CD4-positive, alpha-beta memory T cell (primary cell): ENCODE measurements around the gene CPNE2. TPM values are rescaled to one million over a fixed set of nuclear protein-coding genes. Genes with fewer than 3 reads are reported as not detected.

Source experiments
- CTCF ChIA-PET: fragments of 350-600 bp; sonication (Branson Sonifier 250); formaldehyde crosslinking; loops from one replicate; lab custom pipeline; 2021; ENCODE audit warnings: inconsistent platforms; ENCODE audit not compliant: partially characterized antibody; lab: Charles Lee
- POLR2A ChIA-PET: fragments of 350-600 bp; sonication (Branson Sonifier 250); formaldehyde crosslinking; loops from one replicate; lab custom pipeline; 2021; ENCODE audit not compliant: partially characterized antibody; lab: Charles Lee
- DNase-seq, 5 donors: peaks; one replicate each; pipeline versions ENCODE4 v3.0.0 to v3.0.0-alpha.2; 2020 to 2022; ENCODE audit warnings: mixed read lengths in 1 of 5
- H3K27ac ChIP-seq: one replicate; pipeline ENCODE4 v1.7.0; 2013; ENCODE audit warnings: low read depth, low read length
- H3K27me3 ChIP-seq: 2 replicates; pipeline ENCODE4 v1.7.0; 2013; ENCODE audit warnings: mild to moderate bottlenecking, low read length, moderate library complexity; ENCODE audit not compliant: insufficient read depth
- H3K36me3 ChIP-seq: 2 replicates; pipeline ENCODE4 v1.7.0; 2013; ENCODE audit warnings: mild to moderate bottlenecking, low read length, moderate library complexity; ENCODE audit not compliant: insufficient read depth
- H3K4me1 ChIP-seq: 2 replicates; pipeline ENCODE4 v1.7.0; 2013; ENCODE audit warnings: mild to moderate bottlenecking, low read length, moderate library complexity; ENCODE audit not compliant: insufficient read depth
- H3K4me3 ChIP-seq, 2 donors: one replicate each; pipeline ENCODE4 v1.7.0; 2013; ENCODE audit warnings: low read length in 2 of 2, mild to moderate bottlenecking in 1 of 2
- H3K9me3 ChIP-seq, 2 donors: one replicate each; pipeline ENCODE4 v1.7.0; 2013; ENCODE audit warnings: low read length in 2 of 2, control low read depth in 1 of 2; ENCODE audit not compliant: control insufficient read depth in 1 of 2
- H3K27ac Mint-ChIP-seq, 7 donors: one replicate each; pipeline ENCODE4 v1.8.0; 2020 to 2021; ENCODE audit warnings: mixed read lengths in 7 of 7, mild to moderate bottlenecking in 6 of 7, inconsistent platforms in 3 of 7, moderate library complexity in 3 of 7
- H3K27me3 Mint-ChIP-seq, 2 donors: one replicate each; pipeline ENCODE4 v1.8.0; 2020 to 2021; ENCODE audit warnings: mixed read lengths in 2 of 2
- H3K36me3 Mint-ChIP-seq, 2 donors: one replicate each; pipeline ENCODE4 v1.8.0; 2020 to 2021; ENCODE audit warnings: mixed read lengths in 2 of 2, inconsistent platforms in 1 of 2, mild to moderate bottlenecking in 1 of 2
- H3K4me1 Mint-ChIP-seq, 4 donors: one replicate each; pipeline ENCODE4 v1.8.0; 2020 to 2021; ENCODE audit warnings: mixed read lengths in 4 of 4, mild to moderate bottlenecking in 1 of 4
- H3K4me3 Mint-ChIP-seq, 8 donors: one replicate each; pipeline ENCODE4 v1.8.0; 2020 to 2021; ENCODE audit warnings: mixed read lengths in 8 of 8, mild to moderate bottlenecking in 7 of 8, moderate library complexity in 6 of 8, inconsistent platforms in 3 of 8
- H3K9me3 Mint-ChIP-seq, 8 donors: one replicate each; pipeline ENCODE4 v1.8.0; 2020 to 2021; ENCODE audit warnings: mixed read lengths in 8 of 8, mild to moderate bottlenecking in 5 of 8, inconsistent platforms in 3 of 8, moderate library complexity in 1 of 8
- intact Hi-C: fragments of 100-400 bp; cut with micrococcal nuclease; formaldehyde crosslinking; loops from one replicate; pipeline ENCODE4 v1.15.1; 2023
- polyA plus RNA-seq, 2 donors: library from polyadenylated mRNA; unstranded; fragments of 300-500 nt; fragmentation: Illumina TruSeq; gene quantifications; one replicate each; pipeline ENCODE4 v1.2.3, GENCODE V29; 2021
- total RNA-seq, 2 experiments: library from RNA; stranded (reverse); gene quantifications; one replicate each; pipeline ENCODE4 v1.2.3, GENCODE V29; 2021

CPNE2 gene
- total and polyA plus RNA-seq, 4 experiments from 2014 or later, result 3.8 to 6.8 (median 5.4) TPM

DNA sequence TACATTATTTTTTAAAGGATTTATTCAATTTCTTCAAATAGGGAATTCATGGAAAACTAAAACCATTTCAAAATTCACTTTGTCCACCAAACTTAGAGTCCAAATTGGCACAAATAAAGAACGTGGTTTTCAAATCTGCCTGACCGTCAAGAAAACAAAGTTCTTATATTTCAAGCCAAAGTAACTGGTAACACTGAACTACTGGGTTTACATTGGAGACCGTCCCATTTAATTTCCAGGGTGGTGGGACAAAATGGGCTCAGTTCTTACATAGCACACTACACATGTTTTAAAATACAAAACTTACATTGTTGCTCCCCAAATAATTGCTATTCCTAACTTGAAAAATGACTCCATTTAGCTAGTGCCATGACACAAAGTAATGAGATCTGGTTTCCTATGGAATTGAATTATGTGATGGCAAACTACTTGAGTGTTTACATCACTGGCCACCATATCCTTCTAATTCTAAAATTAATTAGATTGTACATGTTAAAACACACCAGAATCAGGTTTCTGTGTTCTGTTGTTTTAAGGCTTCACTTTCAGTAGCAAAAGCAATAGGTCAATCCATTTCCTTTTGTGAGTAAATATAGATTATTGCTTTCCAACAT is 86.9 kb downstream of the CPNE2 start:
- Mint-ChIP-seq H3K27me3 (no peaks in the 10 kb centered on the region), H3K27ac (no peak overlapping the region), H3K9me3 (no peaks in the 10 kb centered on the region), H3K36me3 (peaks cover 5 to 15% of the 10 kb centered on the region in 2 donors), H3K4me1 (peaks cover 8 to 22% (median 12%) of the 10 kb centered on the region in 4 donors), H3K4me3 (no peak overlapping the region)
- intact Hi-C loops, result no loop called here
- ChIA-PET CTCF (interaction anchor here (1.3 kb wide), 1 partner anchor 240 kb away, joined by 3 read pairs; no protein-coding TSS in a partner anchor), POLR2A (no interaction called here)
- Histone ChIP-seq H3K9me3 (no peaks in the 10 kb centered on the region), H3K36me3 (no peaks in the 10 kb centered on the region), H3K4me1 (peaks cover 12% of the 10 kb centered on the region), H3K4me3 (no peak overlapping the region), H3K27me3 (no peaks in the 10 kb centered on the region), H3K27ac (no peak overlapping the region)
- DNase-seq, result no peak

- H3K4me1 ChIP-seq, result peaks cover 41% of the 10 kb centered on the region
- Mint-ChIP-seq H3K4me1 (peaks cover 30 to 53% (median 40%) of the 10 kb centered on the region in 4 donors), H3K27ac (peak overlapping the region in 4 of 7 donors; percentile 39 to 95 (median 73)), H3K36me3 (peaks cover 0 to 24% of the 10 kb centered on the region in 2 donors), H3K9me3 (no peaks in the 10 kb centered on the region), H3K4me3 (peak overlapping the region in 7 of 8 donors; percentile 54 to 99 (median 97)), H3K27me3 (no peaks in the 10 kb centered on the region)
- POLR2A ChIA-PET, result interaction anchor here (1.6 kb wide), 1 partner anchor 252 kb away, joined by 4 read pairs; the partner anchor contains the start of gene HERPUD1
- no peak overlapping the region for H3K4me3 ChIP-seq
- H3K9me3 ChIP-seq, result no peaks in the 10 kb centered on the region
- DNase-seq, result no peak
- CTCF ChIA-PET, result interaction anchor here (0.9 to 1.3 kb wide), 3 partner anchors 13 to 336 kb away, joined by 3 to 4 read pairs (median 3); no protein-coding TSS in a partner anchor
- no peaks in the 10 kb centered on the region for H3K36me3 ChIP-seq
- intact Hi-C loops, result loop anchor here (10.0 kb wide), 1 partner anchor 261 kb away; the partner anchor contains the start of genes CIAPIN1 and COQ9
- no peaks in the 10 kb centered on the region for H3K27me3 ChIP-seq
- H3K27ac ChIP-seq, result no peak overlapping the region
These were observed 91.7 kb downstream of the CPNE2 start for GRCh38 chr16:57184113-57184512.

DNA sequence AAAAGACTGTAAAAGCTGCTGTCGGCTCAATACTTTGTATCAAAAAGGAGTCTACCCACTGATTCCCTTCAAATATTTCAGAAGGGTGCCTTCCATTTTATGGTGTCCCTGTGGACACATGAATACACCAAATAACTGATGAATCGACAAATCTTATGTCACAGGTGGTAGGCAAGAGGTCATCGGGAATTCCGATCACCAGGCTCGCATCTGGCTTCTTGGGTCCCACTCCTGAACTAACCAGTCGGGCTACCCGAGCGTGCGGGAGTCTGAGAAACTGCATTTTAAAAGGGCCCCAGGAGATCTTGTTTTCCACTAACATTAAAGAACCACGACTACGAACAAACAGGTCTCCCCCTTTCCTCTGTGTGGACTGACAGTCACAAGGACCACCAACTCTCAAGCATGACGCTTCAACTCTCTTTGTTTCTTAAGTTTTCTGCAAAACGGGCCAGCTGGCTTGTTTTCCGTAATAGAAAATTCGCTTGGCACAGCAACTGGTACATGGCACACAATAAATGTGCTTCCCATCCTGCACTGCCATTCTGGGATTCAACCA is 92.6 kb downstream of the CPNE2 start:
- POLR2A ChIA-PET, result interaction anchor here (0.9 to 2.0 kb wide), 16 partner anchors 10 to 941 kb away, joined by 3 to 15 read pairs (median 4); partner anchors contain the start of genes ARL2BP, CPNE2 and HERPUD1
- intact Hi-C loops, result loop anchor here (5.0 to 10.0 kb wide), 3 partner anchors 103 to 260 kb away; partner anchors contain the start of genes CIAPIN1 and COQ9
- H3K4me1 Mint-ChIP-seq, result peaks cover 33 to 55% (median 43%) of the 10 kb centered on the region in 4 donors

DNA sequence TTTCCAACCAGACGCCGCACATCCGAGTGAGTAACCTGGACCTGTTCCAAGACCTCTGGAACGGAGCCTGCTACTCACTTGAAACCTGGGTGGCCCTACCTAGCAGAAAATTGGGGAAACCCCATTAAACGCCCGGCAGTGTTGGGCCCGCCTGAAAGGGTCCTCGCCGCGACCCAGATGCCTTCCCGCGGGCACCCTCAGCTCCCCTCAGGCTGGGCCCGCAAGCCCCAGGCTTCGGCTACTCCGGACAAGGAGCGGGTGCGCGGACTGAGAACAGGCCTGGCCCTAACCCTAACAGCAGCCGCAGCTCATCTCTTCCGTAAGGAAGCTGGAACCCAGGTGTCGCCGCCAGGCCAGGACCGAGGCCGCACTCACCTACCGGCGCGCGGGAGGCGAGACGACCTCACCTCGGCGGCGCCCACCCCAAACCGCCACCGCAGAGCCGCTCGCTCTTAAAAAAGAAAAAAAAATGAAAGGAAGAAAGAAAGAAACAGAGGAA is 93.1 kb downstream of the CPNE2 start:
- H3K36me3 Mint-ChIP-seq, result peaks cover 0 to 24% of the 10 kb centered on the region in 2 donors
- H3K27me3 ChIP-seq, result no peaks in the 10 kb centered on the region
- no peaks in the 10 kb centered on the region for H3K9me3 ChIP-seq
- H3K4me1 Mint-ChIP-seq, result peaks cover 33 to 56% (median 46%) of the 10 kb centered on the region in 4 donors
- CTCF ChIA-PET, result interaction anchor here (0.9 to 2.0 kb wide), 3 partner anchors 8 to 231 kb away, joined by 3 to 10 read pairs (median 4); partner anchors contain the start of gene CPNE2
- H3K27me3 Mint-ChIP-seq, result no peaks in the 10 kb centered on the region
- H3K27ac Mint-ChIP-seq, result peak overlapping the region; percentile 95 to 99 (median 97)
- peak in 3 of 5 donors; percentile 26 to 75 (median 34) for DNase-seq
- H3K9me3 Mint-ChIP-seq, result no peaks in the 10 kb centered on the region
- H3K36me3 ChIP-seq, result no peaks in the 10 kb centered on the region
- peaks cover 41% of the 10 kb centered on the region for H3K4me1 ChIP-seq
- POLR2A ChIA-PET, result interaction anchor here (0.6 to 2.0 kb wide), 30 partner anchors 9 to 941 kb away, joined by 3 to 15 read pairs (median 3); partner anchors contain the start of genes ARL2BP, CIAPIN1, COQ9 and CPNE2
- intact Hi-C loops, result loop anchor here (5.0 to 10.0 kb wide), 3 partner anchors 103 to 259 kb away; partner anchors contain the start of genes CIAPIN1 and COQ9
- H3K27ac ChIP-seq, result peak overlapping the region; percentile 86
- peak overlapping the region; percentile 80 to 88 for H3K4me3 ChIP-seq
- H3K4me3 Mint-ChIP-seq, result peak overlapping the region; percentile 97 to 99 (median 99)

More for the DNA sequence above, 92.6 kb downstream of the CPNE2 start:
- H3K4me1 ChIP-seq, result peaks cover 41% of the 10 kb centered on the region
- peak overlapping the region; percentile 97 to 99 (median 99) for H3K4me3 Mint-ChIP-seq
- DNase-seq, result no peak
- no peaks in the 10 kb centered on the region for H3K27me3 Mint-ChIP-seq
- peak overlapping the region; percentile 80 to 88 for H3K4me3 ChIP-seq
- H3K9me3 Mint-ChIP-seq, result no peaks in the 10 kb centered on the region
- no peaks in the 10 kb centered on the region for H3K27me3 ChIP-seq
- CTCF ChIA-PET, result interaction anchor here (0.9 to 2.0 kb wide), 3 partner anchors 8 to 335 kb away, joined by 3 to 10 read pairs (median 4); partner anchors contain the start of gene CPNE2
- H3K36me3 ChIP-seq, result no peaks in the 10 kb centered on the region
- peak overlapping the region; percentile 95 to 99 (median 97) for H3K27ac Mint-ChIP-seq
- peak overlapping the region; percentile 86 for H3K27ac ChIP-seq
- H3K9me3 ChIP-seq, result no peaks in the 10 kb centered on the region
- H3K36me3 Mint-ChIP-seq, result peaks cover 0 to 24% of the 10 kb centered on the region in 2 donors

GRCh38 chr16:57185945-57186871 is 93.8 kb downstream of the CPNE2 start, which contains the start of the genes PSME3IP1 and RSPRY1:
Gene PSME3IP1 (minus strand): TSS chr16:57186039. CDS start chr16:57173854, 12,185 bp downstream.
Gene RSPRY1 (plus strand): TSS chr16:57186329. CDS start chr16:57204659, 18,330 bp downstream.
- Histone ChIP-seq H3K27me3 (no peaks in the 10 kb centered on the region), H3K36me3 (no peaks in the 10 kb centered on the region), H3K4me3 (peak within 1 kb of the TSS; percentile 88), H3K27ac (peak within 1 kb of the TSS; percentile 87), H3K9me3 (no peaks in the 10 kb centered on the region), H3K4me1 (peaks cover 45% of the 10 kb centered on the region)
- intact Hi-C loops, result loop anchor here (1.0 to 10.0 kb wide), 6 partner anchors 59 to 259 kb away; partner anchors contain the start of genes ARL2BP, CIAPIN1, COQ9 and HERPUD1
- H3K27ac Mint-ChIP-seq, result peak within 1 kb of the TSS; percentile 95 to 99 (median 97)
- H3K4me3 Mint-ChIP-seq, result peak within 1 kb of the TSS; percentile 97 to 99 (median 99)
- ChIA-PET POLR2A (interaction anchor here (0.6 to 2.4 kb wide), 34 partner anchors 9 to 940 kb away, joined by 3 to 15 read pairs (median 4); partner anchors contain the start of genes ARL2BP, CIAPIN1, COQ9 and CPNE2), CTCF (interaction anchor here (0.9 to 2.0 kb wide), 5 partner anchors 9 to 231 kb away, joined by 3 to 10 read pairs (median 3); partner anchors contain the start of genes ARL2BP and CPNE2)
- no peaks in the 10 kb centered on the region for H3K27me3 Mint-ChIP-seq
- peak; percentile 99 to 100 (median 100) for DNase-seq
- H3K9me3 Mint-ChIP-seq, result no peaks in the 10 kb centered on the region
- H3K4me1 Mint-ChIP-seq, result peaks cover 36 to 60% (median 48%) of the 10 kb centered on the region in 4 donors
- peaks cover 0 to 28% of the 10 kb centered on the region in 2 donors for H3K36me3 Mint-ChIP-seq
